CD4-positive, alpha-beta T cell treated with Interleukin-15 for 1 hour (primary cell): Measurements from ENCODE around the gene MOV10.

Source experiments
- DNase-seq: peaks from one replicate; pipeline ENCODE4 v3.0.0-alpha.2; 2020

Gene MOV10

GRCh38 chr1:112675728-112676381 is 1.4 kb downstream of the MOV10 start:
- no peak for DNase-seq

- DNase-seq, result no peak
These were observed 2.1 kb downstream of the MOV10 start for GRCh38 chr1:112676543-112676942.

- DNase-seq, result no peak
These were observed 3.0 kb downstream of the MOV10 start for GRCh38 chr1:112677501-112677900.

GRCh38 chr1:112678605-112679004 is 4.1 kb downstream of the MOV10 start:
- DNase-seq, result no peak

GRCh38 chr1:112685913-112686312 is 11.5 kb downstream of the MOV10 start:
- DNase-seq, result no peak

GRCh38 chr1:112686417-112686816 is 12.0 kb downstream of the MOV10 start:
- DNase-seq, result no peak

GRCh38 chr1:112686835-112687234 is 12.4 kb downstream of the MOV10 start:
- DNase-seq, result no peak

- DNase-seq, result no peak
These were observed 12.9 kb downstream of the MOV10 start for GRCh38 chr1:112687361-112687760.

GRCh38 chr1:112687785-112688496 is 13.5 kb downstream of the MOV10 start:
- no peak for DNase-seq

GRCh38 chr1:112688781-112689193 is 14.3 kb downstream of the MOV10 start:
- DNase-seq, result no peak

- no peak for DNase-seq
These were observed 14.9 kb downstream of the MOV10 start for GRCh38 chr1:112689196-112689841.

- DNase-seq, result no peak
These were observed 15.4 kb downstream of the MOV10 start for GRCh38 chr1:112689842-112690237.

- no peak for DNase-seq
These were observed 18.2 kb downstream of the MOV10 start for GRCh38 chr1:112692681-112693080.

GRCh38 chr1:112693821-112694220 is 19.4 kb downstream of the MOV10 start:
- no peak for DNase-seq

GRCh38 chr1:112694363-112694929 is 20.0 kb downstream of the MOV10 start:
- no peak for DNase-seq

GRCh38 chr1:112695276-112695675 is 20.8 kb downstream of the MOV10 start:
- no peak for DNase-seq

GRCh38 chr1:112696578-112697314 is 22.3 kb downstream of the MOV10 start:
- DNase-seq, result no peak

- DNase-seq, result no peak
These were observed 23.3 kb downstream of the MOV10 start for GRCh38 chr1:112697781-112698201.

- no peak for DNase-seq
These were observed 24.2 kb downstream of the MOV10 start for GRCh38 chr1:112698366-112699310.

- DNase-seq, result no peak
These were observed 25.1 kb downstream of the MOV10 start for GRCh38 chr1:112699425-112700144.
